Measurements from ENCODE around the gene VGLL1. TPM values are rescaled to one million over a fixed set of nuclear protein-coding genes. Genes with fewer than 3 reads are reported as not detected.

The VGLL1 gene
- total and polyA plus RNA-seq, 10 of the 15 experiments (the other 5 are each of a cell fraction or from before 2014, with no cell fraction given) = not detected

DNA sequence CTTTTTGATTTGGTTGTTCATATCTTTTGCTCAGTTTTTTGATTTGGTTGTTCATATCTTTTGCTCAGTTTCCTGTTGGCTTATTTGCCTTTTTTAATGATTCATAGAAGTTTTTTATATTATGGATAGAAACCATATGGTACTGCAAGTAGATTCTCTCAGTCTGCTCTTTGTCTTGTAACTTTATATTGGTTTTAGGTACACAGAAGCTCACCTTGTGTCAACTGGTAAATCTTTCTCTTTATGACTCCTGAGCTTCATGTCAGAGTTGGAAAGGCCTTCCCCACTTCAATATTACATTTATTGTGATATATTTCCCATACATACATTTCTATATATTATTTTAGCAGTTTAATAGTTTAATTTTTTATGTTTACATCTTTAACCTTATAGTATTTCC, 8.2 kb upstream of the VGLL1 start:
- FAIRE-seq = no peak
- no peak overlapping the region for H3K27ac ChIP-seq (ENCODE audit: control insufficient read depth, insufficient read depth)
- RAD21 ChIA-PET (ENCODE audit: unreplicated experiment) = interaction anchor here (1.2 kb wide), 1 partner anchor 529 kb away, joined by 3 read pairs; no protein-coding TSS in a partner anchor
- H3K79me2 ChIP-seq (ENCODE audit: control insufficient read depth, insufficient read depth, low read length) = no peaks in the 10 kb centered on the region
- no peak overlapping the region for H2AFZ ChIP-seq (ENCODE audit: control insufficient read depth, low read depth, low read length)
- H3K36me3 ChIP-seq (ENCODE audit: control insufficient read depth in 2 of 2, insufficient read depth in 2 of 2, low read length in 1 of 2) = no peaks in the 10 kb centered on the region
- in situ Hi-C loops (cut with MboI) = no loop called here
- H3K27me3 ChIP-seq (replicated peaks in 1 of 2; ENCODE audit: control insufficient read depth in 2 of 2, insufficient read depth in 2 of 2, low read length in 1 of 2) = no peaks in the 10 kb centered on the region
- H4K20me1 ChIP-seq (ENCODE audit: control insufficient read depth, insufficient read depth) = no peaks in the 10 kb centered on the region
- SMC1A ChIA-PET (ENCODE audit: uncharacterized antibody, unreplicated experiment) = no interaction called here
- H3K4me3 ChIP-seq = no peak overlapping the region
- no TSS peak for BruUV-seq (replicated peaks)
- H3K9me3 ChIP-seq (replicated peaks; ENCODE audit: control insufficient read depth, insufficient read depth, low read length) = no peaks in the 10 kb centered on the region
- ATAC-seq = no peak
- no peaks in the 10 kb centered on the region for H3K4me1 ChIP-seq (ENCODE audit: control insufficient read depth, insufficient read depth, low read length)
- POLR2A ChIA-PET = no interaction called here
- no peak overlapping the region for H3K9ac ChIP-seq (ENCODE audit: control insufficient read depth, insufficient read depth, low read length)
- intact Hi-C loops (cut with micrococcal nuclease; ENCODE audit: unreplicated experiment) = no loop called here
- DNase-seq (ENCODE audit: low read depth, low spot score) = no peak
- CTCF ChIA-PET = no interaction called here
- no peak overlapping the region for H3K4me2 ChIP-seq (ENCODE audit: control insufficient read depth, insufficient read depth)
- TF ChIP-seq TAF1 (IDR thresholded peaks at IDR 0.05; ENCODE audit: borderline replicate concordance, low read depth, low read length) (no peak), BCL11A (IDR thresholded peaks at IDR 0.05; ENCODE audit: low read depth, low read length) (no peak), RUNX3 (IDR thresholded peaks at IDR 0.05; ENCODE audit: low read length) (no peak), ETV6 (conservative IDR thresholded peaks at IDR 0.05 in 1 of 2, IDR thresholded peaks at IDR 0.05 in 1 of 2; ENCODE audit: borderline replicate concordance in 1 of 2, low read depth in 1 of 2) (no peak), SMC3 (IDR thresholded peaks at IDR 0.05; ENCODE audit: borderline replicate concordance, low read length) (no peak), EED (IDR thresholded peaks at IDR 0.05; ENCODE audit: low read depth) (no peak), MYC (IDR thresholded peaks at IDR 0.05; ENCODE audit: insufficient read depth, insufficient read length, insufficient replicate concordance, low read length, severe bottlenecking) (no peak), SMARCA5 (IDR thresholded peaks at IDR 0.05) (no peak), ESRRA (IDR thresholded peaks at IDR 0.05; ENCODE audit: low read length) (no peak), MXI1 (IDR thresholded peaks at IDR 0.05; ENCODE audit: low read depth, low read length) (no peak), SP1 (IDR thresholded peaks at IDR 0.05; ENCODE audit: low read depth, low read length) (no peak), EP300 (IDR thresholded peaks at IDR 0.05; ENCODE audit: borderline replicate concordance in 1 of 2, control insufficient read depth in 1 of 2, low read depth in 2 of 2, low read length in 2 of 2) (no peak), TCF7 (IDR thresholded peaks at IDR 0.05; ENCODE audit: borderline replicate concordance) (no peak)
- TF ChIP-seq, protein P1, sequence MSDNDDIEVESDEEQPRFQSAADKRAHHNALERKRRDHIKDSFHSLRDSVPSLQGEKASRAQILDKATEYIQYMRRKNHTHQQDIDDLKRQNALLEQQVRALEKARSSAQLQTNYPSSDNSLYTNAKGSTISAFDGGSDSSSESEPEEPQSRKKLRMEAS (IDR thresholded peaks at IDR 0.05; ENCODE audit: low read depth, low read length) = no peak
- TF ChIP-seq, protein P2, sequence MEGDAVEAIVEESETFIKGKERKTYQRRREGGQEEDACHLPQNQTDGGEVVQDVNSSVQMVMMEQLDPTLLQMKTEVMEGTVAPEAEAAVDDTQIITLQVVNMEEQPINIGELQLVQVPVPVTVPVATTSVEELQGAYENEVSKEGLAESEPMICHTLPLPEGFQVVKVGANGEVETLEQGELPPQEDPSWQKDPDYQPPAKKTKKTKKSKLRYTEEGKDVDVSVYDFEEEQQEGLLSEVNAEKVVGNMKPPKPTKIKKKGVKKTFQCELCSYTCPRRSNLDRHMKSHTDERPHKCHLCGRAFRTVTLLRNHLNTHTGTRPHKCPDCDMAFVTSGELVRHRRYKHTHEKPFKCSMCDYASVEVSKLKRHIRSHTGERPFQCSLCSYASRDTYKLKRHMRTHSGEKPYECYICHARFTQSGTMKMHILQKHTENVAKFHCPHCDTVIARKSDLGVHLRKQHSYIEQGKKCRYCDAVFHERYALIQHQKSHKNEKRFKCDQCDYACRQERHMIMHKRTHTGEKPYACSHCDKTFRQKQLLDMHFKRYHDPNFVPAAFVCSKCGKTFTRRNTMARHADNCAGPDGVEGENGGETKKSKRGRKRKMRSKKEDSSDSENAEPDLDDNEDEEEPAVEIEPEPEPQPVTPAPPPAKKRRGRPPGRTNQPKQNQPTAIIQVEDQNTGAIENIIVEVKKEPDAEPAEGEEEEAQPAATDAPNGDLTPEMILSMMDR (IDR thresholded peaks at IDR 0.05 in 2 of 3, conservative IDR thresholded peaks at IDR 0.05 in 1 of 3; ENCODE audit: control insufficient read depth in 2 of 3, extremely low read depth in 1 of 3, insufficient read depth in 1 of 3, low read depth in 3 of 3, low read length in 3 of 3) = no peak
- TF ChIP-seq, protein P3, sequence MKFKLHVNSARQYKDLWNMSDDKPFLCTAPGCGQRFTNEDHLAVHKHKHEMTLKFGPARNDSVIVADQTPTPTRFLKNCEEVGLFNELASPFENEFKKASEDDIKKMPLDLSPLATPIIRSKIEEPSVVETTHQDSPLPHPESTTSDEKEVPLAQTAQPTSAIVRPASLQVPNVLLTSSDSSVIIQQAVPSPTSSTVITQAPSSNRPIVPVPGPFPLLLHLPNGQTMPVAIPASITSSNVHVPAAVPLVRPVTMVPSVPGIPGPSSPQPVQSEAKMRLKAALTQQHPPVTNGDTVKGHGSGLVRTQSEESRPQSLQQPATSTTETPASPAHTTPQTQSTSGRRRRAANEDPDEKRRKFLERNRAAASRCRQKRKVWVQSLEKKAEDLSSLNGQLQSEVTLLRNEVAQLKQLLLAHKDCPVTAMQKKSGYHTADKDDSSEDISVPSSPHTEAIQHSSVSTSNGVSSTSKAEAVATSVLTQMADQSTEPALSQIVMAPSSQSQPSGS (IDR thresholded peaks at IDR 0.05; ENCODE audit: low read length) = no peak
- TF ChIP-seq, protein P4, sequence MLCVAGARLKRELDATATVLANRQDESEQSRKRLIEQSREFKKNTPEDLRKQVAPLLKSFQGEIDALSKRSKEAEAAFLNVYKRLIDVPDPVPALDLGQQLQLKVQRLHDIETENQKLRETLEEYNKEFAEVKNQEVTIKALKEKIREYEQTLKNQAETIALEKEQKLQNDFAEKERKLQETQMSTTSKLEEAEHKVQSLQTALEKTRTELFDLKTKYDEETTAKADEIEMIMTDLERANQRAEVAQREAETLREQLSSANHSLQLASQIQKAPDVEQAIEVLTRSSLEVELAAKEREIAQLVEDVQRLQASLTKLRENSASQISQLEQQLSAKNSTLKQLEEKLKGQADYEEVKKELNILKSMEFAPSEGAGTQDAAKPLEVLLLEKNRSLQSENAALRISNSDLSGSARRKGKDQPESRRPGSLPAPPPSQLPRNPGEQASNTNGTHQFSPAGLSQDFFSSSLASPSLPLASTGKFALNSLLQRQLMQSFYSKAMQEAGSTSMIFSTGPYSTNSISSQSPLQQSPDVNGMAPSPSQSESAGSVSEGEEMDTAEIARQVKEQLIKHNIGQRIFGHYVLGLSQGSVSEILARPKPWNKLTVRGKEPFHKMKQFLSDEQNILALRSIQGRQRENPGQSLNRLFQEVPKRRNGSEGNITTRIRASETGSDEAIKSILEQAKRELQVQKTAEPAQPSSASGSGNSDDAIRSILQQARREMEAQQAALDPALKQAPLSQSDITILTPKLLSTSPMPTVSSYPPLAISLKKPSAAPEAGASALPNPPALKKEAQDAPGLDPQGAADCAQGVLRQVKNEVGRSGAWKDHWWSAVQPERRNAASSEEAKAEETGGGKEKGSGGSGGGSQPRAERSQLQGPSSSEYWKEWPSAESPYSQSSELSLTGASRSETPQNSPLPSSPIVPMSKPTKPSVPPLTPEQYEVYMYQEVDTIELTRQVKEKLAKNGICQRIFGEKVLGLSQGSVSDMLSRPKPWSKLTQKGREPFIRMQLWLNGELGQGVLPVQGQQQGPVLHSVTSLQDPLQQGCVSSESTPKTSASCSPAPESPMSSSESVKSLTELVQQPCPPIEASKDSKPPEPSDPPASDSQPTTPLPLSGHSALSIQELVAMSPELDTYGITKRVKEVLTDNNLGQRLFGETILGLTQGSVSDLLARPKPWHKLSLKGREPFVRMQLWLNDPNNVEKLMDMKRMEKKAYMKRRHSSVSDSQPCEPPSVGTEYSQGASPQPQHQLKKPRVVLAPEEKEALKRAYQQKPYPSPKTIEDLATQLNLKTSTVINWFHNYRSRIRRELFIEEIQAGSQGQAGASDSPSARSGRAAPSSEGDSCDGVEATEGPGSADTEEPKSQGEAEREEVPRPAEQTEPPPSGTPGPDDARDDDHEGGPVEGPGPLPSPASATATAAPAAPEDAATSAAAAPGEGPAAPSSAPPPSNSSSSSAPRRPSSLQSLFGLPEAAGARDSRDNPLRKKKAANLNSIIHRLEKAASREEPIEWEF (IDR thresholded peaks at IDR 0.05; ENCODE audit: insufficient replicate concordance, low read depth, low read length) = no peak

Measured in GM12878 (cell line).